DMS114 treated with DMSO at 0.1 percent for 48 hours (cell line): ENCODE results near the gene P3H2.
"Not testable (repeated sequence)": the region's sequence is repeated elsewhere in the genome, so short reads cannot be mapped to it uniquely, and the experiment has no call there.

Source experiments
- DNase-seq: peaks from one replicate; lab custom pipeline; 2025; ENCODE audit not compliant: unreplicated experiment; lab: John Stamatoyannopoulos, UW

P3H2 gene

DNA sequence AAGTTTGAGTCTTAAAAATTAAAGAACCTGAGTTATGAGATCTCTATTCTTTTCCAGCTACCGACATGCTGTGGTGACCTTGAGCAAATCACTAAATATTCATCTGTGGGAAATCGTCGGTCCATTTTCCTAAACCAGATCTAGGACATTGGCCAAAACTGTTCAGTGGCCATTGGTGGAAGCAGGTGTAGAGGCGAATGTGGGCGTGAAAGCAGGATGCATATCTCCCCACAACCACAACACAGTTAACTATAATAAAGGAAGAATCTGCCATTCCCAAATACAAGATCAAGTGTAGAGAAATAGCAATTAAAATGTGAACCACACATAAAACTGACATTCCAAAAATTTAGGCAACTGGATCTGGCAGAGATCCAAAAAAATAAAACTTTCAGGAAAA, 129.9 kb downstream of the P3H2 start:
- no peak for DNase-seq

DNA sequence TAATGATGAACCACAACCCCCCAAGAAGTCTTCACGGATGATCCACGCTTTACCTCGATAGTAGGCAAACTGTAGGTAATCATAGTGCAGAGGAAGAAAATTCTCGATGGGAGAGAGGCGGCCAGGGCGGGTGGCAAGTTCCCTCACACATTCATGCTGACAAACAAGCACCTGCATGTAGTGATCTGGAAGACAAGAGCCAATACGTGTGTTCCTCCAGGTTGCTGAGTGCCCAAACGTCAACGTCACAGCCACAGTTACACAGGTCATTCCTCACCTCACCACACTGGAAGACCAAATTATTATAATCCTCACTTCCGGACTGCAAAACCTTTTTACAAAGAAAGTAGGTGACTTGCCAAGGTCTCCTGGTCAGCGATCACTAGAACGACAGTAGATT, 131.8 kb downstream of the P3H2 start:
- DNase-seq = no peak

DNA sequence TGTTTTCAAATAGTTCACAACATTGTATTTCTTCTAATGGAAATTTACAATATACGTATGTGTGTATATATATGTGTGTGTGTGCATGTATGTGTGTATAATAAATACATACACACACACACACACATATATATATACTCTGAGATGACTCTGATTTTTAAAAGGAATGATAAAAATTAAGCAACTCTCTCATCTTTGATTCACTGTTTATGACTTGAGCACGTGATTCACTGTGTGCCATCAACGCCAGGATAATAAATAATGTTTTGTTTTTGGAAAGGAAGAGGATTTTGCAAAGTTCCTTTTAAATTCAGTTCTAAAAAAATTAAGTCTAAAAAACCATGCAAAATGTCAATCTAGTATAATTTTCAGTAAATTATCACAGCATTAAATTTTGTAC, 132.4 kb downstream of the P3H2 start:
- no peak for DNase-seq

DNA sequence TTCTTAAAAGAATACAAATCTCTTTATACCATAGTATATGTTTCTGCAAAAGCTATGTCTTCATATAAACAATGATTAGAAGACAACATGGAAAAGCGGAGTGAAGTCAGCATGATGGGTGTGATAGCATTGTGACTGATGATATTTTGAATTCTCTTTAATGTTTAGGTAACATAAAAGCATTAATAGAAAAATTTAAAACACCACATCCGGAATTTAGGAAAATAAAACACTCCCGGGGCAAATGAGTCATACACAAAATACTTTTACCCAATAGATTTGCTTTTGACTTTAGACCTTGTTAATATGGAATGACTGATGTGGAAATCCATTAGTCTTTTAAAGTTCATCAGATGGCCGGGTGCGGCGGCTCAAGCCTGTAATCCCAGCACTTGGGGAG, 134.7 kb downstream of the P3H2 start:
- DNase-seq = no peak

DNA sequence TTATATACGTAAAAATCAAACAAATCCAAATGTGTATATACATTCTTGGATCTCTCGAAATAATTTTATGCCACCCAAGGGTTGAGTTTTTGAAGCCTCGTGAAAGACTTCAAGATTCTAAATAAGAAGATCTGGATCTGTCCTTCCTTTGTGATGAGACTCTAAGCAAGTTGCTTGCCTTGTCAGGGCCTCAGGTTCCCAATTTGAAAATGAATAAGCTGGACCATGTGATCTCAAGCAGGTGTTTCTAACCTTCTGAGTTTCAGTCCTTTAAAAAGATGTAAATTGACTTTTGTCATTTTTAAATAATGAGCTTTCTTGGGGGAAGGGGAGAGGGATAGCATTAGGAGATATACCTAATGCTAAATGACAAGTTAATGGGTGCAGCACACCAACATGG, 137.1 kb downstream of the P3H2 start:
- no peak for DNase-seq

DNA sequence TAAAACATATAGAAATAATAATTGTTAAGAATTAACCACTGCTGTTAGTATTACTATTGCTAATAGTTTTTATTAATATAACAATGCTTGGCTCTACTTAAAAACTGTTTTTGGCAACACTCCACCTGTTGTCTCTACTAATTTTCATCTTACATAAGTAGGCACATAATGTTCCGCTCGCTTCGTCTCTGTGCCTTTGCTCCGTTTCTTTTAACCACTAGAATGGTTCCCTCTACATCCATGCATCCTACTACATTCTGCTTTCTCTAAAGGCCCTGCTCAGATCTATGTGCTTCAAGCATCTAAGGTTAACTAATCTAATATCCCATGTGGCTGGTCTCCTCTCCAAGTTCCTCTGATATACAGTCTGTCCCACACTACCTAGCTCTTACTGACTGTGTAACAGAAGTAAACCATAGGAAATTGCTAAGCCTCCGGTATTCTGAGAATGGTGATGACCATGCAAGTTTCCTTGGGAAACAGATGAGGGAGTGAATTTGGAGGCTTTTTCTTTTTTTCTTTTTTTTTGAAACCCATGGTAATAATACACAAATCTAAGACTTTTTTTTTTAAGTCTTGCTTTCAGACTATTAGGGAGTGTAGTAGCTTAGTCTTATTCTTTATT, 138.3 kb downstream of the P3H2 start:
- no peak for DNase-seq

DNA sequence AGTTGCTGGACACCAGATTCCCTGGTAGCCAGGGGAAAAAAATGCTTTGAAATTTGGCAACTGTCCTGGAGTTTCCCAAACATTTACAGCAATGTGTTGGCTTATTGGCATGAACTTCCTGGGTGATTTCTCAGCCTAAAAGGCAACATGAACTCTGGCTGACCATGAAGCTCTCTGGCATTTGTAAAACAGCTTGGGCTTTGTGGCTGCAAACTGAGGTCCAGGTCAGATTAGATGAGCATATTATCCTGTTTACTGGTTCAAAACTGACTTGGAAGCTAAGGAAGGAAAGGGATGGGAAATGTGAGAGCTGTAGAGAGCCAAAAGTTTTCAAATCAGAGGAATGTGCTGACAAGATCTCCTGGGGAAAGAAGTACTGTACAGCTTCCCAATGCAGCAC, 139.0 kb downstream of the P3H2 start:
- no peak for DNase-seq

DNA sequence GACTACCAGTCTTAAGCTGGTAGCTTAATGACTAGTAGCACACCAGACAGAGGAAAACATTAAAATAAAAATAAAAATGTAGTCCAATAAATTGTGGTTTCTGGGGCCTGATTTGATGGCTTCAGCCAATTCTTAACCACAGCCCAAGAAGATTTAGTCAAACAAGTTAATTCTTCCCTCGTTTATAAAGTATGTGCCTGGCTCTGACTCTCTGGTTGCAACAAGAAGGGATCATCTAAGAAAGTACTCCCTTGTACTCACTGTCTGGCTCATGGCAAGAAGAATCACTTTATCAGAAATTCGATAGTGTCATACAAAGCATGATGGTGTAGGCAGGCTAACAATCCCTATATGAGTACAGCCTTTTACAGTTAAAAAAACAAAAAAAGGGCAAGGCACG, 141.9 kb downstream of the P3H2 start:
- DNase-seq = no peak

DNA sequence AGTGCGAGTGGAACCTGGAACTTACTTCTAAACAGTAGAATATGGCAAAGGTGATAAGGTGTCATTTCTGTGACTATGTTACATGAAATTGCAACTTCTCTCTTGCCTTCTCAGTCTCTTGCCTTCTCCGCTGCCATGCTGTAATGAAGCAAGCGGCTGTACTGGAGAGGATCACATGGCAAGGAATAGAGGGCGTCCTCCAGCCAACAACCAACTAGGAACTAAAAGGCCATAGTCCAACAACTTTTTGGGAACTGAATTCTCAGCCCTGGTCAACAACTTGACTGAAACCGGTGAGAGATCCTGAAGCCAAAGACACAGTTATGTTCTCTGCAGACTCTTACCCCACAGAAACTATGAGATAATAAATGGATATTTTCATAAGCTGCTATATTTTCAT, 143.5 kb downstream of the P3H2 start:
- DNase-seq = no peak

DNA sequence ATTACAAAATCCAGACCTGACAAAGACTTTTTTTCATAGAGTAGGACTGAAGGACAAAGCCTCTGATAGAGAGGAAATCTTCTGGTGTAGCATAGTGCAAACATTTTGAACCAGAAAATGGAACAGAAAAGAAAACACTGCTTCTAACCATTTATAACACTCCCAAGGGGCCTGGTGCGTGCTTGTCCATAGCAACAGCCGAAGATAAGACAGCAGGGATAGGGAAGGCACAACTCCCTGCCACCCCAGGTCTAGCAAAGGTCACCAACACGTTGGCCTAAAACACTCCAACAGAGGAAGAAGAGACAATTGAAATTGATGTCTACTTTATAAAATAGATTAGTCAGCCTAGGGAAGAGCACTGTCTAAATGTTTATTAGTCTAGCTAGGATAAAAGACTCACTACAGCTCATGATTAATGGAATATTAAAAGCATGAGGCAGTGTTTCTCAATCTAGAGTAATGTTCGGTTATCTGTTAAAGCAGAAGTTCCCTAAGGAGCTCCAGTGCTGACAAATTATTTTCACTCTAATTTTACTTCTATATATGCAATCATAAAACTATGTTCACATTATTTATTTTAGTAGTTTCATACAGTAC, 145.2 kb downstream of the P3H2 start:
- no peak for DNase-seq

DNA sequence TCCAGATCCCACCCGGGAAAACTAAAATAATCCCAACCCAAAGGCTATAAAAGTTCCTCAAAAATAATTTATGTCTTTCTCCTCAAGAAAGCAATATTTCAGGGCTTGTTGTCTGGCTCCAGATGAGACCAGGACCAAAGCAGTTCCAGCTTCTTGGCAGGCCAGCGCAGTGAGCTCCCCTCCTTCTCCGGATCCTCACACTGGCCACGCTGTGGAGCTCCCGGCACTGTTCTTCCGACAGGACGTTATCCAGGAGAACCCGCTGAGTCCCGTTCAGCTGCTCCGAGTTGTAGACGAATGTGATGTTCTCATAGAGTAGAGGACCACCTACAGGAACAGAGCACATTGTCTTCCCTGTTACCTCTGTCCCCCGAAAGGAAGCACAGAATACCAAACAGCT, 146.3 kb downstream of the P3H2 start:
- no peak for DNase-seq

DNA sequence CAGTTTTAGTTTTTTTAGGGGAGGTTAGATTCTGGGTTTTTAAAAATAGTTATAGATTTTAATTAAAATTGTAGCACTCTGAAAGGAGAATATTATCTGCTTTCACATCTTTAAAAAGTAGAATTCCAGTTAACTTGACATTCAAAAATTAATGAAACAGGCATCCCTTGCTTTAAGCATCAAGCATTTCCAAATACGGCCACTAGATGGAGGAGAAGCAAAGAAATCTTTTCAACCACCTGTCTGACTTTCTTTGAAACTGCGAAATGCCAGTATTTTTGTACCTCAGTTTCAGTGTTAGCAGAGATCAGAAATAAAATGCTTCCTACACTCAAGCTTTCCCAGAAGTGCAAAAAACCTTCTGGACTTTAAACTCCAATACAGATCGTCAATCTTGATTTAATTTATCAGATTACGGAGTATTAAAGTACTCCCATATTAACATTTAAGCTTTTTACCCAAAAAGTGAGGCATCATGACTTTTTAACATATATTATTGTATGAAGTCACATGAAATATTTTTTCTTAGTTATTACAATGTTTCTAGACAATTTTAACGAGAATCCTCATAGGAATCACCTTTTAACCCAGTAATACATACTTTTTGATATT, 153.3 kb downstream of the P3H2 start:
- peak; percentile 56 for DNase-seq

DNA sequence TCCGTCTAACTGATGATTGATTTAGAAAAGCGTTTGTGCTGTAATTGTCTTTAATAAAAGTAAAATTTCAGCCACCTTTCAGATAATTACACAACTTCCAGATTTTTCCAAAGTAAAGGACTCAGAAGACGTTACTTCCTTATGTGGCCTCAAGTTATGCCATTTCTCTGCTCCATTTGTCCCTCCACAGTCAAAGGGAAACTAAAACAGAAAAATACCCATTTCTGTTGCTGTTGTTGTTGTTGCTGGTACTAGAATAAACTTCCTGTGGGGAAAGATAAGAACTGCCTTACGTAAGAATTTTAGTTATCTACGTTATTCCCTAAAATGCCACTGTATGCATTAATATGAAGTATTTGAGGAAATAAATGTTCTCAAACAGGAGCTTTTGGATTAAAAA, 153.9 kb downstream of the P3H2 start:
- DNase-seq = no peak

DNA sequence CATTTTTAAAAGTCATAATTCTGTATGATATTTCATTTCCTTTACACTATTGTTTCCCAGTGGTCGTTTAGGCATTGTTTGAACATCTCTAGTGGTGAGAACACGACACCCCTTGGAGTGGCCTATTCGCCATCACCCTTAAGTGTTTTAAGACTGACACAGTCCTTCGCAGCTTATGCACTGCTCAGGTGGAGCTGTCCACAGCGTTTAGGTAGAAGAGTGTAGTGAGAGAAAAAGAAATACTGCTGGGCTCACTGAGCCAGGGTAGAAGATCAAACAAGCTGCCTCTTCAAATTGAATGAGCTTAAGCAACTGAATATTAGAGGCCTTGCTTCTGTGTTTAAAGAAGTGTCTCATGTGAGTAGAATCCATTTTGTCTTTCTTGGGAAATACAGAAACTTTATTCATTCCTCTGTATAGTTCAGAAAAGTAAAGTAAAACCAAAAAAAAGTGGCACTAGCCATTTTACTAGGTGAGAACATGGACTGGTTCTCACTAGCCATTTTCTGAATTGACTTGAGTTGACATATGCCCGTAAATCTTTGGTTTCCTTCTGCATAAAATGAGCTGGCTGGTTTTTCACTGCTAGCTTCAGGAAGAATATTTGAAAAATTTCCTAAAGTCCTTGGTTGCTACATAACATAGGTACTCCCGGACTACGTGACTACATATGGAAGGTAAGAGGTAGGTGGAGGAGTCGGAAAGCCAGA, 155.9 kb downstream of the P3H2 start:
- DNase-seq = no peak

DNA sequence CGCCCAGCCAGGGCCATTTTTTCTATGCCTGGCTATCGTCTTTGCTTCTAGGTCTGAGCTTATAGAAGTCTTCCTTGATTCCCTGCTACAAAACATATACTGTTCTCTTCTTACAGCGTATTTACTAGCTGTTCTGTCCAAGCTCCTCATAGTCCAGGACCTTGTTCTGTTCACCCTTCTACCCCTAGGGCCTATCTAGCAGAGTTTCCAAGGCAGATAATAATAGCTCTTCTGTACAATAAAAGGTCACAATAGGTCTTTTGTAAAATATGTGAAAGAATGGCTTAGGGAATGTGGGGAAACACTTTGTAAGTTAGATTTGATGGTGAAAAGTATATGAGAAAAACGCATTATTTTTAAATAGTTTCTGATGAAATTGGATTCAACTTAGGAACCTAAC, 158.2 kb downstream of the P3H2 start:
- DNase-seq = no peak

DNA sequence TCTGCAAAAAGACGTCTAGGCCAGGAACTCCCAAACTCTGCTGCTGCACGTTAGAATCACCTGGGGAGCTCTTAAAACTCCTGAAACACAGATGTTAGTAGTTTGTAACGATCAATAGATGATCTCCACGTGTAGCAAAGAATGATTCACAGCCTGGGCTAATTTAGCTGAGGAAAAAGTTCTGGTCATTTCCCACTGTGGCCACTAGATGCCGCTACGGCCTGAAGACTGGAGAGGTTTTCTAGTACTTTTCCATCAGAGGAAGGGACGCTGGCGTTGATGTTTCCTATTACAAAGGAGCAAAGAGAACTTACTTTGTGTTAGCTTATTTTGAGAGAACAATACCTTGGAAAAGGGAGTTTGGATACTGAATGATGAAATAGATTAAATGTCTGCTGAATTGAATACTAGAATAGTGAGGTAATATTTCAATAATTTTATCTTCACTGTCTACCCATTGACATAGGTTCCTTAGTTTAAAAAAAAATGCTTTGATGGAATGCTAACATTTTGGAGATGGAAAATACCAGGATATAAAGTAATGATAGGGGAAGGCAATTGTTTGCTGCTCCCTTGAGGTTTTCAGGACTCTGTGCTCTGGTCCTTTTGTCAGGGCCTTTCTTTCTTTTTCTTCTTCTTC, 159.1 kb downstream of the P3H2 start:
- peak; percentile 59 for DNase-seq

DNA sequence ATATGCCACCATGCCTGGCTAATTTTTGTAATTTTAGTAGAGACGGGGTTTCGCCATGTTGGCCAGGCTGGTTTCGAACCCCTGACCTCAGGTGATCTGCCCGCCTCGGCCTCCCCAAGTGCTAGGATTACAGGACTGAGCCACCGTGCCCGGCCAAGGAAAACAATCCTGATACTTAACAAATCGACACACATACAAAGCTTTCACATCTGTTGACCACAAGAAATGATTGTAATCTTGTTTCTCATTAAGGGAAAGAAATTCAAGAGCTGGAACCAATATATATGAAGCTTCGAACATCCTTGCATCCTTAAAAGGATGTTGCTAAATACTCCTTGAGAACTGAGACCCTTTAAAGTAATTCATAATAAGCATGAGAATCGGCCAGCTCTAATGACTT, 159.6 kb downstream of the P3H2 start:
- DNase-seq = not testable (repeated sequence)

DNA sequence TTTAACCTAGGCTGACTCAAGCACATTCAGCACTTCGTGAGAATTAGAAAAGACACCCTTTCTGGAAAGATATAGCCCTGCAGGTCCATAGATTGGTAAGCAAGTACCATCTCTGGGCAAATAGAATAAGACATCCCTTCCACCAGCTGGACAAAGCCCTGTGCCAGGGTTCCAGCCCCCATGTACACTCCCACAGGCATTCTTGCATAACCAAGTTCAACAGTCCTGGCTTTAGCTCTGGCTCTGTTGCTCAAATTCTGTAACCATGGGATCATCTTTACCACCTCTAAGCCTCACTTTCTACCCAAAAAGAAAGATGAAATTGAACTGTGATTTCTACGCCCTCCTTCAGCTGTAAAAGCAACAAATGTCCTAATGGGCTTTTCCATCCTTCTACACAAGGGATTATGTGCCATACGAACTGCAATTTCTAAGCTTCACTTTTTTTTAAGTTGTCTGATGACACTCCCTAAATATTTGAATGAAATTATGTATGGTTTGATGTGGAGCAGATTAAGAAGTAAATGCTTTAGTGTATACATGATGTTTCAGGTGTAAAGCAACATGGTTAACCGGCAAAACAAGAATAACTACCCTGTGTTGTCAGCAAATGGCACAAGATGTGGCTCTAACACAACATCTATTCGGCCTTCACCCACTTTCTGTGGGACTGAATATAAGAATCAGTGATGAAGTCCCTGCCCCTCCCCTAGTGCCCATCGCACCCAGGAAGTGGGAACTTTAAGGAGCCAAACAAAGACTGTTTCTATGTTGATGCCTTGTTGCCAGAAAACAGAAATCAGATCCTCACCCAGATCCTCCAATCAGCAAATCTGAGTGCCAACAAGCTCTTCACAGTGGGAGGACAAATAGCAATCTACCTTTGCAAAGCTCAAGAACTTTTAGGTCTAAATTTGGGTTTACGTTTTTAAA, 165.7 kb downstream of the P3H2 start:
- no peak for DNase-seq

DNA sequence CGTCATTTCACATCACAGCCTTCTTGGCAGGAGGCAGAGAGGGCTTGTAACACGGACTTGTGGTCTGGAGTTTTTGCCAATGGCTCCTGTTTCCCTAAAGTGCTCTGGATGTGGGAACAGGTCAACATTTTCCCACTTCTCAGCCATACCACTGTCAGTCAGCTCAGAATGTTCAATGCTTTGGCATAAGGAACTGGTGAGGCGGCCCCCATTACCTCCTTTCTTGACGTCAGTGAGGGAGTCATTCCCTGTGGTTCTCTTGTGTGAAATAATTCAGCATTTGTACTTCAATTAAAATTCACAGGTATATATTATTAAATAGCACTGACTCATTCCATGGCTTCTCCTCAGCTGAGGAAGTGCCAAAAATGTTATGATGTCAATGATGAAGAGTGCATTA, 167.1 kb downstream of the P3H2 start:
- no peak for DNase-seq

DNA sequence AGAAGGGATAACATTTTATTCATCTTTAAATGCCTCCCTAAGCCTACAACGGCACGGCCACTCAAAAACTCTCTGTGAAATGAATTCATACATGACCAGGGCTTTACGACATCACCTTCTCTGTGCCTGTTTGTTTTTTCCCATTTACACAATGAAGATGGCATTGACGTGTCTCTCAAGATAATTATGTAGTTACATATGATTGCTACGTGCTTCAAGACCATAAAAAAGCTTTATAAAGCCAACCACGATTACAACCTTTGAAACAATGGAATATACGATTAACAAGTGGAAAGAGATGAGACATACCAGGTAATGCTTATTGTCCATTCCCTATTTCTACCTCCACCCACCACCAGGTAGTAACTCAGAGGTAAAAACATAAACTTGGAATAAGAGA, 168.4 kb downstream of the P3H2 start:
- DNase-seq = no peak

DNA sequence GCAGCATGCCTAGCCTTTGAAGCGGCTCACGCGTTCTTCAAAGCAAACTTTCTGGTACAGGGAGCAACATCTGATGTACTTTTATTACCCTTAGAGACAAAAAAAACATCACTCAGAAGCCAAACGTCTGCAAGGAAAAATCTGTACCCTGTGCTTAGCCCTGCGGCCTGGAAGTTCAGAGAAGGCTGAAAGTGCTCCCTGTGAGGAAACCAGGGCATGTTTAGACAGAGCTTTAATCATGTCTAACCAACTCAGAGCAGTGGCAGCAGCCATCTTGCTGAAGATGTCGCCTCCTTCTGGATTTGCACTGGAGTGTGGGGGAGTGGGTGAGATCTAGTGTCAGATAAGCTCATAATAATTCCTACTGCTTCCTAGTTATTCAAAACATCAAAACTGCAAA, 170.4 kb downstream of the P3H2 start:
- DNase-seq = no peak
